Neural cell (in vitro differentiated cells): Measurements from ENCODE around the gene GNAI1. TPM values are rescaled to one million over a fixed set of nuclear protein-coding genes. Genes with fewer than 3 reads are reported as not detected.

Source experiments
- H2AFZ ChIP-seq: fragments of 200-600, 300-800 bp; sonication (generic), shearing (Covaris generic); 2 replicates; pipeline ENCODE4 v1.6.0; 2014; ENCODE audit warnings: low read depth, mild to moderate bottlenecking, antibody characterized with exemption, low read length, moderate library complexity
- H3F3A ChIP-seq: fragments of 200-600 bp; shearing (Covaris generic); 2 replicates; pipeline ENCODE4 v1.6.1; 2016; ENCODE audit warnings: mild to moderate bottlenecking, moderate library complexity, mixed read lengths, antibody characterized with exemption, low read length; ENCODE audit not compliant: insufficient read depth, poor library complexity, severe bottlenecking
- H3K27ac ChIP-seq: fragments of 200-600, 300-800 bp; sonication (generic), shearing (Covaris generic); 2 replicates; pipeline ENCODE4 v1.5.1; 2014; ENCODE audit warnings: mild to moderate bottlenecking, low read length, moderate library complexity
- H3K27me3 ChIP-seq: fragments of 300-800, 200-600 bp; sonication (generic), shearing (Covaris generic); 2 replicates; pipeline ENCODE4 v1.6.0; 2014; ENCODE audit warnings: mild to moderate bottlenecking, low read depth, low read length, moderate library complexity; ENCODE audit not compliant: insufficient read depth
- H3K36me3 ChIP-seq: fragments of 300-800, 200-600 bp; sonication (generic), shearing (Covaris generic); 2 replicates; pipeline ENCODE4 v1.5.1; 2014; ENCODE audit warnings: mild to moderate bottlenecking, antibody characterized with exemption, low read length, moderate library complexity; ENCODE audit not compliant: insufficient read depth
- H3K4me2 ChIP-seq: fragments of 300-800, 200-600 bp; sonication (generic), shearing (Covaris generic); 2 replicates; pipeline ENCODE4 v1.6.0; 2014; ENCODE audit warnings: mild to moderate bottlenecking, low read length
- H3K4me3 ChIP-seq: fragments of 300-800, 200-600 bp; sonication (generic), shearing (Covaris generic); 2 replicates; pipeline ENCODE4 v1.5.1; 2014; ENCODE audit warnings: mild to moderate bottlenecking, low read length, moderate library complexity
- H3K79me2 ChIP-seq: fragments of 200-600 bp; shearing (Covaris generic); replicated peaks from 2 replicates; pipeline ENCODE4 v1.6.0; 2014; ENCODE audit warnings: mild to moderate bottlenecking, low read length, moderate library complexity; ENCODE audit not compliant: insufficient read depth
- H3K9ac ChIP-seq: fragments of 300-800, 200-600 bp; sonication (generic), shearing (Covaris generic); 2 replicates; pipeline ENCODE4 v1.6.1; 2016; ENCODE audit warnings: mild to moderate bottlenecking, low read length, mixed read lengths
- H3K9me2 ChIP-seq: fragments of 200-600 bp; shearing (Covaris generic); 2 replicates; pipeline ENCODE4 v1.6.1; 2016; ENCODE audit warnings: mild to moderate bottlenecking, low read length, mixed read lengths; ENCODE audit not compliant: insufficient read depth
- H3K9me3 ChIP-seq: fragments of 200-600, 300-800 bp; sonication (generic), shearing (Covaris generic); 2 replicates; pipeline ENCODE4 v1.6.1; 2016; ENCODE audit warnings: mild to moderate bottlenecking, mixed run types, low read length, moderate library complexity, mixed read lengths
- H4K20me1 ChIP-seq: fragments of 200-600 bp; shearing (Covaris generic); 2 replicates; pipeline ENCODE4 v1.6.1; 2016; ENCODE audit warnings: mild to moderate bottlenecking, mixed run types; ENCODE audit not compliant: insufficient read depth
- EP300 ChIP-seq: fragments of 450-650 bp; conservative IDR thresholded peaks from 2 replicates; pipeline ENCODE4 v1.6.1; 2014; ENCODE audit warnings: antibody characterized with exemption, mild to moderate bottlenecking, moderate library complexity; ENCODE audit not compliant: poor library complexity, severe bottlenecking
- EZH2 ChIP-seq: fragments of 200-600, 300-800 bp; shearing (Covaris generic), sonication (generic); IDR thresholded peaks from 2 replicates; pipeline ENCODE4 v1.6.1; 2014; ENCODE audit warnings: antibody characterized with exemption, low read length, borderline replicate concordance, mild to moderate bottlenecking; ENCODE audit not compliant: insufficient read depth, poor library complexity, severe bottlenecking
- MXI1 ChIP-seq: fragments of 450-650 bp; conservative IDR thresholded peaks from 2 replicates; pipeline ENCODE4 v1.6.1; 2014; ENCODE audit warnings: antibody characterized with exemption, mild to moderate bottlenecking; ENCODE audit not compliant: poor library complexity, severe bottlenecking
- POLR2AphosphoS5 ChIP-seq: IDR thresholded peaks from 2 replicates; pipeline ENCODE4 v1.6.1; 2012
- RAD21 ChIP-seq: fragments of 450-650 bp; conservative IDR thresholded peaks from 2 replicates; pipeline ENCODE4 v1.6.1; 2014; ENCODE audit warnings: antibody characterized with exemption, mild to moderate bottlenecking, moderate library complexity
- SMC3 ChIP-seq: fragments of 450-650 bp; conservative IDR thresholded peaks from 2 replicates; pipeline ENCODE4 v1.6.1; 2014; ENCODE audit warnings: antibody characterized with exemption, mild to moderate bottlenecking, moderate library complexity; ENCODE audit not compliant: poor library complexity
- TAF1 ChIP-seq: IDR thresholded peaks from 2 replicates; pipeline ENCODE4 v1.6.1; 2012; ENCODE audit warnings: low read depth
- polyA plus RNA-seq: library from polyadenylated mRNA; depleted of rRNA; stranded (reverse); fragments of >200 nt; gene quantifications from 2 replicates; pipeline ENCODE4 v1.2.3, GENCODE V29; 2014
- TF ChIP-seq, protein P1 (sequence below): fragments of 450-650 bp; IDR thresholded peaks from 2 replicates; pipeline ENCODE4 v1.5.1; 2014; ENCODE audit warnings: antibody characterized with exemption, mild to moderate bottlenecking, moderate library complexity; ENCODE audit not compliant: poor library complexity, severe bottlenecking
- TF ChIP-seq, protein P2 (sequence below): IDR thresholded peaks from 2 replicates; pipeline ENCODE4 v1.6.1; 2012; ENCODE audit warnings: borderline replicate concordance

Gene GNAI1
- polyA plus RNA-seq, 1 donor from 2014 or later: 69.3 TPM

DNA sequence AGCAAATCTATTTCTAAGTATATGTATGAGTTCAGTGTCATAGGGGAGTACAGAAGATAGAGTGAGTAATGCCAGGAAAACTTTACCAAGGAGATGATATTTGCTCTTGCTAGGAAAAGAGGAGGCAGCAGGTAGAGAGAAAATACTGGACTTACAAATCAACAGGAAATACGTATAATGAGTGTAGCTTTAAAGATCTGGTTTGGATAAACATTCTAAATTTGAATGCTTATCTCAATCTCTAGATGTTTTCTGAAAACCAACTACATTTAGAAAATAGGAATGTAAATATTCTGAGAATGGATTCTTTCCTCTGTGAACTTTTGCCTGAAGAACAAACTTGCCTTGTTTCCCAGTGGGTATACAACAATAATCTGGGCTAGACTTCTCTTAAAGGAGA, 46.9 kb upstream of the GNAI1 start:
- Histone ChIP-seq H2AFZ (no peak overlapping the region), H3K9ac (no peak overlapping the region), H3K9me2 (no peaks in the 10 kb centered on the region), H3K9me3 (no peaks in the 10 kb centered on the region), H3K4me3 (no peak overlapping the region), H3K27me3 (no peaks in the 10 kb centered on the region), H3K36me3 (no peaks in the 10 kb centered on the region), H3K27ac (no peak overlapping the region), H3F3A (no peaks in the 10 kb centered on the region), H4K20me1 (no peaks in the 10 kb centered on the region), H3K4me2 (no peak overlapping the region), H3K79me2 (no peaks in the 10 kb centered on the region)
- TF ChIP-seq TAF1 (no peak), EZH2 (no peak)
- TF ChIP-seq, protein P1, sequence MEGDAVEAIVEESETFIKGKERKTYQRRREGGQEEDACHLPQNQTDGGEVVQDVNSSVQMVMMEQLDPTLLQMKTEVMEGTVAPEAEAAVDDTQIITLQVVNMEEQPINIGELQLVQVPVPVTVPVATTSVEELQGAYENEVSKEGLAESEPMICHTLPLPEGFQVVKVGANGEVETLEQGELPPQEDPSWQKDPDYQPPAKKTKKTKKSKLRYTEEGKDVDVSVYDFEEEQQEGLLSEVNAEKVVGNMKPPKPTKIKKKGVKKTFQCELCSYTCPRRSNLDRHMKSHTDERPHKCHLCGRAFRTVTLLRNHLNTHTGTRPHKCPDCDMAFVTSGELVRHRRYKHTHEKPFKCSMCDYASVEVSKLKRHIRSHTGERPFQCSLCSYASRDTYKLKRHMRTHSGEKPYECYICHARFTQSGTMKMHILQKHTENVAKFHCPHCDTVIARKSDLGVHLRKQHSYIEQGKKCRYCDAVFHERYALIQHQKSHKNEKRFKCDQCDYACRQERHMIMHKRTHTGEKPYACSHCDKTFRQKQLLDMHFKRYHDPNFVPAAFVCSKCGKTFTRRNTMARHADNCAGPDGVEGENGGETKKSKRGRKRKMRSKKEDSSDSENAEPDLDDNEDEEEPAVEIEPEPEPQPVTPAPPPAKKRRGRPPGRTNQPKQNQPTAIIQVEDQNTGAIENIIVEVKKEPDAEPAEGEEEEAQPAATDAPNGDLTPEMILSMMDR: no peak

DNA sequence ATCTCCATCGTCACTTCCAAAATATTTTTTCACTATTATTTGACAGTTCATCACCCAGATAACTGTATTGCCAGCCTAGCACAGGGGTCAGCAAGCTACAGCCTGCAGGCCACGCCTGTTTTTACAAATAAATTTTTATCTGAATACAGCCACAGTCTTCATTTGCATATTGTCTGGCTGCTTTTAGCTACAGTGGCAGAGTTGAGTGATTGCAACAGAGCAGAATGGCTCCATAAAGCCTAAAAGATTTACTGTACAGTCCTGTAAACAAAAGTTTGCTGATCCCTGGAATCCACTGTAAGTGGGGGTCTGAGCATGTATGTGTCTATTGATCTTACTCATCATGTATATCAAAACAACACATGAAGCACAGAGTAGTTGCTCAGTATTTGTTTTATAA, 45.9 kb upstream of the GNAI1 start:
- Histone ChIP-seq H3K79me2 (no peaks in the 10 kb centered on the region), H3K27me3 (no peaks in the 10 kb centered on the region), H3K4me2 (no peak overlapping the region), H3K9me3 (no peaks in the 10 kb centered on the region), H3K9me2 (no peaks in the 10 kb centered on the region), H4K20me1 (no peaks in the 10 kb centered on the region), H3F3A (no peaks in the 10 kb centered on the region), H3K4me3 (no peak overlapping the region), H3K27ac (no peak overlapping the region), H3K36me3 (no peaks in the 10 kb centered on the region), H2AFZ (no peak overlapping the region), H3K9ac (no peak overlapping the region)
- TF ChIP-seq EP300 (no peak), MXI1 (no peak), TAF1 (no peak), POLR2AphosphoS5 (no peak), RAD21 (no peak), EZH2 (no peak), SMC3 (no peak)
- TF ChIP-seq, protein P1: no peak
- TF ChIP-seq, protein P2, sequence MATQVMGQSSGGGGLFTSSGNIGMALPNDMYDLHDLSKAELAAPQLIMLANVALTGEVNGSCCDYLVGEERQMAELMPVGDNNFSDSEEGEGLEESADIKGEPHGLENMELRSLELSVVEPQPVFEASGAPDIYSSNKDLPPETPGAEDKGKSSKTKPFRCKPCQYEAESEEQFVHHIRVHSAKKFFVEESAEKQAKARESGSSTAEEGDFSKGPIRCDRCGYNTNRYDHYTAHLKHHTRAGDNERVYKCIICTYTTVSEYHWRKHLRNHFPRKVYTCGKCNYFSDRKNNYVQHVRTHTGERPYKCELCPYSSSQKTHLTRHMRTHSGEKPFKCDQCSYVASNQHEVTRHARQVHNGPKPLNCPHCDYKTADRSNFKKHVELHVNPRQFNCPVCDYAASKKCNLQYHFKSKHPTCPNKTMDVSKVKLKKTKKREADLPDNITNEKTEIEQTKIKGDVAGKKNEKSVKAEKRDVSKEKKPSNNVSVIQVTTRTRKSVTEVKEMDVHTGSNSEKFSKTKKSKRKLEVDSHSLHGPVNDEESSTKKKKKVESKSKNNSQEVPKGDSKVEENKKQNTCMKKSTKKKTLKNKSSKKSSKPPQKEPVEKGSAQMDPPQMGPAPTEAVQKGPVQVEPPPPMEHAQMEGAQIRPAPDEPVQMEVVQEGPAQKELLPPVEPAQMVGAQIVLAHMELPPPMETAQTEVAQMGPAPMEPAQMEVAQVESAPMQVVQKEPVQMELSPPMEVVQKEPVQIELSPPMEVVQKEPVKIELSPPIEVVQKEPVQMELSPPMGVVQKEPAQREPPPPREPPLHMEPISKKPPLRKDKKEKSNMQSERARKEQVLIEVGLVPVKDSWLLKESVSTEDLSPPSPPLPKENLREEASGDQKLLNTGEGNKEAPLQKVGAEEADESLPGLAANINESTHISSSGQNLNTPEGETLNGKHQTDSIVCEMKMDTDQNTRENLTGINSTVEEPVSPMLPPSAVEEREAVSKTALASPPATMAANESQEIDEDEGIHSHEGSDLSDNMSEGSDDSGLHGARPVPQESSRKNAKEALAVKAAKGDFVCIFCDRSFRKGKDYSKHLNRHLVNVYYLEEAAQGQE: no peak
